Right hindlimb (tissue), 1 donor: ENCODE measurements around the gene MAF.

Experiments
- DNase-seq: peaks from one replicate; pipeline ENCODE4 v3.0.0-alpha.2; 2018

Gene MAF

GRCh38 chr16:79587296-79587695, 13.2 kb downstream of the MAF start:
- DNase-seq, result no peak

GRCh38 chr16:79582789-79583188, 17.7 kb downstream of the MAF start:
- no peak for DNase-seq

- no peak for DNase-seq
Measured at GRCh38 chr16:79580453-79581191, 19.9 kb downstream of the MAF start.

- DNase-seq, result no peak
Measured at GRCh38 chr16:79576602-79577001, 23.9 kb downstream of the MAF start.

DNA sequence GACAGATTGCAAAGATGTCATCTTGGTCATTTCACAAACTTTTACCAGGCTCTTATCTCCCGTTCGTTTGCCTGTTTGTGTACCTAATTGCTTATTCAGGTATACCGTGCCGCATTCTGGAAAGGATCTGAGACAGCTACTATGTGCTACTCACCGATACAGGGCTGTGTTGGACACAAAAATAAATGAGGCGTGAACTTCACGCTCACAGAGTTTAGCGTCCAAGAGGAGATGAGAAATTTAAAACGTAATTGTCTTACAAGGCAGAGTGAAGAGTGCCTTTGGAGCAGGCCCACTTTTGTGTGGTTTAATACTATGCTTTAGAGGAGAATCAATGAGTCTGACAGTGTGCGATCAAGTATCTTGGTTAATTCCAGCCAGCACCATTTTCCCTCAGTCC, 26.7 kb downstream of the MAF start:
- no peak for DNase-seq

DNA sequence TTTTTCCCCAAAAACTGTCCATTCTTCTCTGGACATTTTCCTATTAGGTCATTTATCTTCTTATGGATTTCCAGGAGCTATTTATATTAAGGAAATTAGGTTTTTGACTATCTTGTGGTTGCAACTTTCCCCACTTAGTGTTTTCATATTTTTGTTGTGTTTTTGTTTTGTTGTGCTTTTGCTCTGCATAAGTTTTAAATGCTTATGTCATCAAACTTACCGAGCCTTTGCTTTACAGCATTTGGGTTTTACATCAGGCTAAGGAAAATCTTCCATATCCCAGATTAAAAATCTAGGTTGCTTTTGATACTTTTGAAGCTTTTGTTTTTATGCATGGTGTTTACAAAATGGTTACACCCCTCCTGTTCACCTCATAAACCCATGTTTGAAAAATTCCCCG, 27.5 kb downstream of the MAF start:
- no peak for DNase-seq

GRCh38 chr16:79571903-79572535, 28.5 kb downstream of the MAF start:
- DNase-seq, result no peak

- peak; percentile 45 for DNase-seq
Measured at GRCh38 chr16:79571065-79571902, 29.3 kb downstream of the MAF start.

DNA sequence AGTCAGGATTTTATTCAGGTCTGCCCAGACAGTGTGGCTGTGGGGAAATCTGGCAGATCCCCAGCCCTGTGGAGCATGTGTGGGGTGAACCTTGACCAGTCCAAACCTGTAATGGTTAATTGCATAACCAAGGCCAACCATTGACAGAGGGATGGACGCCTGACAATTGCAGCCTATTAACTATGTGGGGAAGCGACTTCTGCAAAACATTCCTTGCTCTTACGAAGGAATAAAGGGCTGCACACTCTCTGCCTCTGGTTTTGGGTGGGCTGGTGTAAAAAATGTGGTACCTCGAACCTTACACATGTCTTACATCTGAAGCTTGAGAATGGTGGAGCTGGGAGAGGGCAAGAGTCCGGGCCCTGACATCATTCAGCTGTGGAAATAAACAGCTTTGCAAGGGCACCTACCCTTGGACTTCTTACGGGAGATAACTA, 35.8 kb downstream of the MAF start:
- no peak for DNase-seq

DNA sequence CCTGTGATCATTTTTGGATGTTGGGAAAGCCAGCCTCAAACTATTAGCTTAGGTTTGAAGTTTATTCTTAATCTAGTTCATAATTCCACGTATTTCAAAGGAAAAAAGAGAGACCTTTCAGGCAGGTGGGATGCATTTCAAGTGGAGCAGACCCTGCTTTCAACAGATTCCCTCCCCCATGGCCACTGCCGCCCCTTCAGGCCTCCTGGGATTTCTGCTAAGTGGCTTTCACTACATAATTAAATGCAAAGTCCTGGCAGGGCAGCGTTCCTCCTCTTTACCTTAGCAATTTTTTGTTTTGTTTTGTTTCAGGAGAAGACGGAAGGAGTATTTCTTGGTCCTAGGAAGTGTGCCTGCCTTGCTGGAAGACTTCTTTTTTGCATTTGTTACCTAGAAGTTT, 36.6 kb downstream of the MAF start:
- DNase-seq, result no peak

DNA sequence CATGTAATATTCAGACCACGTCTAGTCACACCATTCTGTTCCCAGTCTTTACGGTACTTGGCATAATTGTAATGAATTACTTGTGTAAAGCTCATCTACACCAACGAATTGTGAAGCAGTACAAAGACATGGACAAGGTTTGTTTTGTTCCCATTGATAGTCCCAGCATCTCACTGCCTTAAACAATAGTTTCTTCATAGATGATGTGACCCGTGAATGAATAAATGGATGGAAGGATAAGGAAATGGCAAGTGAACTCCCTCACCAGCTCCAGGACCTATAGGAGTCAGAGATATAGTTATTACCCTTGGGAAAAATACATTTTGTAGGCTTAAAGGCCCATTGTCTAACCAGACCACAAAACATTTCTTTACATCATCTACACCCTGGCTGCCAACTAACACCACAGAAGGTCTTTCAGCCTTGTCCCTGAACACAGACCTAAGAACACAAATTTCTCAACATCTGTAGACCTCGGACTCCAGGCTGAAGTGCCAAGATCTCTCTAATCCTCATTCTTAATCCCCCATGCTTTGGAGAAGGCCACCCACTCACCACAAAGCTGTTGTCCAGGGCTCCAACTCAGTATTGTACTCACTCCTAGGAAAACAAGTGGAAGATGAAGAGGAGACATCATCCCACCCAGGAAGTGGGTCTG, 38.2 kb downstream of the MAF start:
- DNase-seq, result no peak

DNA sequence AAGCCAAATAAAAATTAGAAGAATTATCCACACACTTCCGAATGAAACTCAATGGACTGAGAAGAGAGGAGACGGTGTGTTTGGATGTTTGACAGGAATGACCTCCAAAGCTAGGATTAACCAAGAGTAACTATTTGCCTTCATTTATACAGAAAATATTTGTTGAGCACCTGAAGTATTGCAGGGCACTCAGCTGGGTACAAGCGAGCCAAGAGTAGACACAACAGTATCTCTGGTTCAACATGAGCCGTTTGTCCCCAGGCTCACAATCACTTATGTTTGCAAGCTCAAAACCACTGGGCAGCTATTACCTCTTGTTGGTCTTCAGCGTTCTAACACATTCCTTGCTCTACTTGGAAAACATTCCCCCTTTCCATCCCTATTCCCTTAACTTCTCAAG, 38.8 kb downstream of the MAF start:
- no peak for DNase-seq

GRCh38 chr16:79560923-79561322, 39.6 kb downstream of the MAF start:
- DNase-seq, result no peak

DNA sequence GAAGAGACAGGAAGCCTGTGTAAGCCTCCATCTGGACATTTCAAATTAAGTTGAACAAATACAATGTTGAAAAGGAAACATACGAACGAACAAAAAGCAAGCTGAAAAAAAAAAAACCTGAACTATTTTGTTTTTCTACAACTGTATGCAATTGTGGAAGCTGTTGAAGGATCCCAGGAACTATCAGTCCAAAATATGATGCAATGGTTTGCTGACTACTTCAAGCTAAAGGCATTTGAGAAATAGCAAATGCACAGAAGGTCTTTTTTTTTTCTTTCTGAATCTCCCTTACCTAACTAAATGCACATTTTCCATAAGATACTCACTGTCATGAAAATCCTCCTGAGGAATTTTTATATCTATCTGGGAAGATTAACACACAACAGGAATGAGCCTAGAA, 40.2 kb downstream of the MAF start:
- no peak for DNase-seq

DNA sequence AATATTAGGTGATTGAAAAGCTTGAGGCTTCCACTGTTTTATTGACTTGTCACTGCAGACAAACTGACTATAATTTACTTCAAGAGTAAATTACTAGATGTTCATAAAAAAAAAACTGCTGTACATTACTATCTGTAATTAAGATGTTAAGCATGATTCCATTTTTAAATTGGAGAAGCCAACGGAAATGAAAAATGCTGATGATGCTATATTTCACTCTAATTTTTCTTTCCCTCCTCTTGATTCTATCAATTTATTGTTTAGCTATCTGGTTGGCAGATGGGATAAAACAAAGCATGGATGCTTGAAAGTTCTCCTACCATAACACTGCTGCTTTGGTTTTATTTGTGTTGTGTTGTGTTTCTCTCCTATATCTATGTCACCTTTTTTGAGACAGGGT, 41.0 kb downstream of the MAF start:
- no peak for DNase-seq

DNA sequence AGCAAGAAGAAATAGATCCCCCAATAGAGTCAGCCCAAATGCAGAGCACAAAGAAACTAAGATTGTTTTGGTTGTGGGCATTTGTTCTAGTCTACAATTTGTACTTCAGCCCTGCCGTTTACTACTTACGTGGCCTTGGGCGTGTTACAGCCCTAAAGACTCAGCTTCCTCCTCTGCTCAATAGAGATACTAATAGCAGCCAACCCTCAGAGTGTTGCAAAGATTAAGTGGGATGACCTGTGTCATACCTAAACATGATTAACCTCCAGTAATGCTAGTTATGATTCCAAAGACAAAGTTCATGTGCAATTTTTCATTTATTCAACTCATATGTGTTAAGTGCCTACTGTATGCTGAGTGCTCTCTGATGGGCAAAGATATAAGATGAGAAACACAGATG, 43.1 kb downstream of the MAF start:
- DNase-seq, result no peak

- DNase-seq, result no peak
Measured at GRCh38 chr16:79554912-79555311, 45.6 kb downstream of the MAF start.

DNA sequence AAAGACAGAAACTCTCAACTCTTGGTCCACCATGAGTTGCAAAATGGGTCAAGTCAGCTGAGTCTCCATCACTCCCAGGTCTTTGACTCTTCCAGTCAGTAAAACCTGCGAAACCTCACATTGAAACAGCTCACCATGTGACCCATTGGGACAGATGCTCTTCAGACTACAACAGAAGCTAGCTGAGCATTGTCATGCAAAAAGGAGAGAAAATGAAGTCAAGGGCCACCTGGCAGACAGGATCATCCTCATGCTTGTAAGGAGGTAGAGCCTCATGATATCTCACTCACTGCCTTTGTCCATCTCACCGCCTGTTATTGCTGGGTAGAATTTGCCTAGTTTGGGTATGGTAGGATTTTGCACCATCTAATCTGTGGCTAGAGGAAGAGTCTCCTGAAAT, 50.2 kb downstream of the MAF start:
- DNase-seq, result no peak

- DNase-seq, result no peak
Measured at GRCh38 chr16:79547085-79547484, 53.5 kb downstream of the MAF start.
